ENCODE data around the gene IFFO2. TPM values are rescaled to one million over a fixed set of nuclear protein-coding genes. Genes with fewer than 3 reads are reported as not detected.

IFFO2 gene
- 6.3 and 7.0 TPM in 2 replicates for total RNA-seq

DNA sequence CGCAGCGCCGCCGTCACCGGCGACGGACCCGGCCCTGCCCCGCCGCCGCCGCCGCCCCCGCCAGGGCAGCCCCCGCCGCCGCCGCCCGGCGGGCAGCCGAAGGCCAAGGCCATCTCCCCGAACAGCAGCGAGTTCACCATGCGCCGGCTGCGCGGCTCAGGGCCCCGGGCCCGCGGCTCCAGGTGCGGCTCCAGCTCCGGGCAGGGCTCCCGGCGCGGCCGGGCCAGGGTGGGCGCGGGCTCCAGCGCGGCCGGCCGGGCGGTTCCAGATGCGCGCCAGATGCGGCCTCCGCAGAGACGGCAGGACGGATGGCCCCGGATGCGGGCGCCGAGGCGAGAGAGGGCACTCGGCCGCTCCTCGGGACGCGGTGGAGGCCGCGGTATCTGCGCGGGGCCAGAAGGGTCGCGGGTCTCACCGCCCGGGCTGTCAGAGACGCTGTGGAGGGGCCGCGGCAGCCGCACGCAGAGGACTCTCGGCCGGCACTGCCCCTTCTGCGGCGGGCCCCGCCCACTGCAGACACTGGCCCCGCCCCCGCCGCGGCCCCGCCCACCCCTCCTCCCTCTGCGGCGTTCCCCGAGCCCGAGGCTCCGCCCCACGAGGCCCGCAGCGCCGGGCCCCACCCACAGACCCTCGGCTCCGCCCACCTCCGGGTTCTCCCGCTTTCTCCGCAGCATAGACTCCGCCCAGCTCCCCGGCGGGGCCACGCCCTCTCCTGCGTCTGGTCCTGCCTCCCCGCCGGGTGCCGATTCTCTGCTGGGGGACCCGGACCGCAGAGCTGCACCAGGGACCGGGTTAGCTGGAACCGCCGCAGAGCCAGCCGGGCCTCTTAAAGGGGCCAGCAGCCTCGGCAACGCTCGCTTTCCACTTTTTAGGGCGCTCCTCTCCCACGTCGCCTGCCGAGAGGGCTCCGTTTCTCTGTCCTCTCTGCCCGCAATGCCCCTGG lies at the start of gene IFFO2:
TSS of gene IFFO2 (minus strand) at position 484 of the 943 bp plus-strand sequence. CDS start at position 140, 344 bp downstream.

DNA sequence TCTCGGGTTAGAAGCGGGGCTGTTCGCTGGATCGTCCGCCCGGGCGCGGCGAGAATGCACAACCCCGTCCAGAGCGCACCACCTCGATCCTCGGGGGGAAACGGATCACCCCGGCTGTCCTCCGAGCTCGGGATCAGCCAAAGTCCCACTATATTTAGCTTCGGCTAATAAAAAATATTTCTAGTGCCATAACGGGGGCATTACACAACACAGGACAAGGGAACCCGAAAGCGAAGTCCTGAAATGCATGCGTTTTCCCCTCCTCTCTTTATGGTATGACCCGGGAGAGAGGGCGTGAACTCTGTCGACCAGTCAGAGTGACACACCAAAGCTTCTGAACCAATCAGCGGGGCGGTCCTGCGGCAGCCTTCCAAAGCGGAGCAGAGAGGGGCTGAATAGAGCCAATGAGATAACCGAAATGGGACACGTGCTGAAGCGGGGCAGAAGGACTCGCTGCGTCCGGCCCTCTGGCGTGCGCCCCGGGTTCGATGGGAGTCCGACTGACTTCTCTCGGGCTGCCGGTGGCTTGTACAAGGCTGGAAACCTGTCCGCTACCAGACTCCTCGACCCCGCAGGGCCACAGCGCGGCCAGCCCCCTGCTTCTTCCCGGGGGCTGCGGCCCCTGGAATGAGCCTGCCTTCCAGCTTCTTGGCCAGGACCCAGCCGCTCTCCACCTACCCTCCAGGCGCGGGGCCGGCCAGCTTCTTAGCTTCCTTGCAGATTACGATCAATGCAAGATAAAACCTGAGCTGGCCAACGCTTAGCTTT lies 53.8 kb downstream of the IFFO2 start, which contains the start of gene ALDH4A1:
TSS of gene ALDH4A1 (minus strand) at position 33 of the 768 bp plus-strand sequence. CDS start at position 1, 32 bp downstream.

DNA sequence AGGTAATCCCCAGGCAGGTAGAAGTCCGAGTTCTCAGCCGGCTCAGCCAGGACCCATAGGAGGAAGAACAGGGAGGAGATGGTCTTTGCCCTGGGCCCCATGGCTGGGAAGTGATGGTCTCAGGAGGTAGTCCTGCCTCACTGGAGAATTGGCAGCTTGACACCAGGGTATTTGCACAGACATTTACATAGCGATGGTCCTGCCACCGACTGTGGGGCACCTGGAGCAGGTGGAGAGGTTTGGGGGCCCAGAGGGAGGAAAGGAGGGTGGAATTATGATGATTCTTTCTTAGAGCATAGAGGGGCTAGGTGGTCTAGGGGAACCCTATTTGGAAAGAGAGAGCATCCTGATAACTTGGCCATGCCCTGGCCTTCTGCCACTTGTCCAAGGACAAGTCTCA lies 96.9 kb downstream of the IFFO2 start, which contains the start of gene TAS1R2:
TSS of gene TAS1R2 (minus strand) at position 101 of the 400 bp plus-strand sequence. CDS start at position 101, 0 bp downstream.

Other genes starting within 250 kb of the IFFO2 start
- gene TAS1R2, start 97.0 kb downstream of the IFFO2 start, total RNA-seq = not detected in 2 replicates
- 10.5 and 11.2 TPM in 2 replicates for gene ALDH4A1, start 54.1 kb downstream of the IFFO2 start, total RNA-seq